GM13977 (cell line): ENCODE data around the gene FBXW9.
A peak's percentile ranks its signal among the peaks of the same experiment; 100 is the strongest.

Experiments used
- DNase-seq: peaks from one replicate; pipeline ENCODE4 v3.0.0; 2012; ENCODE audit warnings: low spot score
- CTCF ChIP-seq: IDR thresholded peaks from 2 replicates; pipeline ENCODE4 v1.5.1; 2012; ENCODE audit warnings: mild to moderate bottlenecking, control low read depth; ENCODE audit not compliant: insufficient read depth; ENCODE audit errors: extremely low read depth, missing control alignments
- in situ Hi-C: fragments of 300-500 bp; cut with MboI; formaldehyde crosslinking; loops from one replicate; pipeline ENCODE4 v1.12.0; 2022; ENCODE audit warnings: low sequenced_read_pairs, low pct_unique_long_range_greater_than_20kb, mixed read lengths, inconsistent platforms; ENCODE audit not compliant: unreplicated experiment

The FBXW9 gene

GRCh38 chr19:12696366-12697335, at the start of gene FBXW9:
TSS of gene FBXW9 (minus strand) at chr19:12696631. CDS start at chr19:12696581, 50 bp downstream.
- no peak for TF ChIP-seq CTCF
- in situ Hi-C loops = no loop called here
- peak; percentile 99 for DNase-seq

GRCh38 chr19:12745166-12745897, 48.9 kb upstream of the FBXW9 start:
- in situ Hi-C loops = no loop called here
- no peak for DNase-seq

GRCh38 chr19:12737835-12738351, 41.5 kb upstream of the FBXW9 start:
- in situ Hi-C loops = no loop called here
- DNase-seq = no peak
- no peak for TF ChIP-seq CTCF

More at GRCh38 chr19:12745166-12745897, 48.9 kb upstream of the FBXW9 start:
- TF ChIP-seq CTCF = no peak

- TF ChIP-seq CTCF = no peak
- in situ Hi-C loops = no loop called here
- peak; percentile 94 for DNase-seq
Observed at GRCh38 chr19:12736995-12737834, 40.8 kb upstream of the FBXW9 start, which contains the start of gene GET3. TSS of gene GET3 (plus strand) at chr19:12737497. CDS start at chr19:12737506, 9 bp downstream.

- TF ChIP-seq CTCF = peak; percentile 55
- peak; percentile 79 for DNase-seq
- in situ Hi-C loops = no loop called here
Observed at GRCh38 chr19:12733369-12734214, 37.2 kb upstream of the FBXW9 start.
